GM21717 (cell line): Measurements from ENCODE around the gene GNG3.
"Not testable (repeated sequence)": the region's sequence is repeated elsewhere in the genome, so short reads cannot be mapped to it uniquely, and the experiment has no call there.

Experiments
- ATAC-seq: cut with Tn5 transposase; IDR thresholded peaks from one replicate; pipeline ENCODE4 v1.9.1; 2021; ENCODE audit warnings: mild to moderate bottlenecking, moderate library complexity; ENCODE audit not compliant: unreplicated experiment

Gene GNG3

GRCh38 chr11:62707277-62707861, at the start of gene GNG3, which contains the start of gene BSCL2:
GNG3 (plus strand) TSS chr11:62707676; CDS start chr11:62708296, 620 bp downstream.
BSCL2 (minus strand) TSS chr11:62707424; CDS start chr11:62707195, 229 bp downstream.
- ATAC-seq: no peak

GRCh38 chr11:62664405-62665074, 42.9 kb upstream of the GNG3 start:
- ATAC-seq: peak; percentile 25

GRCh38 chr11:62665075-62665598, 42.3 kb upstream of the GNG3 start, which contains the start of the genes C11orf98 and CSKMT:
C11orf98 (minus strand) TSS chr11:62665210; CDS start chr11:62665169, 41 bp downstream.
CSKMT (plus strand) TSS chr11:62665312; CDS start chr11:62665880, 568 bp downstream.
- ATAC-seq: peak; percentile 78

GRCh38 chr11:62665599-62666258, 41.7 kb upstream of the GNG3 start:
- ATAC-seq: peak; percentile 15

GRCh38 chr11:62666259-62666926, 41.1 kb upstream of the GNG3 start:
- ATAC-seq: no peak

- no peak for ATAC-seq
Observed at GRCh38 chr11:62667460-62667859, 40.0 kb upstream of the GNG3 start.

- ATAC-seq: no peak
Observed at GRCh38 chr11:62669420-62670161, 37.9 kb upstream of the GNG3 start.

GRCh38 chr11:62671236-62671607, 36.3 kb upstream of the GNG3 start:
- no peak for ATAC-seq

GRCh38 chr11:62671608-62672389, 35.7 kb upstream of the GNG3 start, which contains the start of the genes LBHD1 and UQCC3:
LBHD1 (minus strand) TSS chr11:62672267; CDS start chr11:62670031, 2,236 bp downstream.
UQCC3 (plus strand) TSS chr11:62671673; CDS start chr11:62671746, 73 bp downstream.
- peak; percentile 47 for ATAC-seq

GRCh38 chr11:62673196-62673525, 34.3 kb upstream of the GNG3 start:
- ATAC-seq: no peak

- not testable (repeated sequence) for ATAC-seq
Observed at GRCh38 chr11:62675415-62675814, 32.1 kb upstream of the GNG3 start.

GRCh38 chr11:62676698-62677097, 30.8 kb upstream of the GNG3 start:
- ATAC-seq: no peak

- no peak for ATAC-seq
Observed at GRCh38 chr11:62677156-62677555, 30.3 kb upstream of the GNG3 start.

- ATAC-seq: no peak
Observed at GRCh38 chr11:62677714-62678113, 29.8 kb upstream of the GNG3 start.

GRCh38 chr11:62678433-62678769, 29.1 kb upstream of the GNG3 start:
- ATAC-seq: peak; percentile 11

- peak; percentile 54 for ATAC-seq
Observed at GRCh38 chr11:62678770-62679696, 28.4 kb upstream of the GNG3 start, which contains the start of gene UBXN1. UBXN1 (minus strand) TSS chr11:62679073; CDS start chr11:62678923, 150 bp downstream.

GRCh38 chr11:62680825-62681240, 26.6 kb upstream of the GNG3 start:
- no peak for ATAC-seq

GRCh38 chr11:62682518-62682917, 25.0 kb upstream of the GNG3 start:
- ATAC-seq: no peak
